ENCODE results near the gene MPRIP.

GRCh38 chr17:17170346-17170985 is 128.2 kb downstream of the MPRIP start:
- no peak for TF ChIP-seq CREB5 (CRISPR knock-in tag; IDR thresholded peaks at IDR 0.05; ENCODE audit: low read depth)
- no peak for TF ChIP-seq TOX (CRISPR knock-in tag; IDR thresholded peaks at IDR 0.05; ENCODE audit: borderline replicate concordance)
- TF ChIP-seq ZNF565 (CRISPR knock-in tag; conservative IDR thresholded peaks at IDR 0.05; ENCODE audit: low read depth), result no peak

All from SK-N-SH treated with all-trans-retinoic acid at 6 μM for 48 hours (cell line).